Fibroblast of upper back skin (primary cell): ENCODE results near the gene LRMDA.

Experiments used
- DNase-seq: peaks from one replicate; pipeline ENCODE4 v3.0.0-alpha.2; 2013

Gene LRMDA

DNA sequence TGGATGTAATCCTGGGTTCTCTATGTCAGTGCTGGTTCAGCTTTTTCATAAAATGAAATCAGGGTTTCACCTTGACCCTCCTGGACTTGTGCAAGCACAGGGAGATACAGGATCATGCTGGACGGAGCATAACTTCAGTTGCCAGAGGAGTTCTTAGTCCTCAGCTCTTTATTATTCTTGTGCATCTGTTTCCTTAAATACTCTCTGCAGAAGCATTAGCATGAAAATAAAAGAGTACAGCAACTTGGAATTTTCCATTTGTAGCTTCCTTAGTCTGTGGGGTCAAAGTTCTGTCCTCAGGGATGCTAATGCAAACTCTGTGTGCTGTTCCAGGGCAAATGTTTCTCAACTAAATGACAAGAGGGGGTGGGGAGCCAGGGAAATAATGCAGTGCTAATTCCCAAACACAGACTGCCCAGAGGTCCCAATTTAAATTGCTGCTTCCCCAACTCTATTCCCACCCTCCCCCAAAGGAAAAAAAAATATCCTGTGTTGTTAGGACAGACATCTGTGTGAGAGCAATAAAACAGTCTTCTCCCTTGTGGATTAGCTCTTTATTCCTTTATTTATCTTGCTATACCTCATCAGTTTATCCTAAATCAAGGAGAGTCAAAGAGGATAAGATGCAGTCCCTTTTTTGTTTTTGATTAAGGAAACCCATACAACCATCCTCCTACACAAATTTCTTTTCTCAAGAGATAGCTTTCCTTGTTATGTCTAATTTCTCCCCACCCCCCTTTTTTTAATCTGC is 905.0 kb downstream of the LRMDA start:
- DNase-seq = peak; percentile 19

DNA sequence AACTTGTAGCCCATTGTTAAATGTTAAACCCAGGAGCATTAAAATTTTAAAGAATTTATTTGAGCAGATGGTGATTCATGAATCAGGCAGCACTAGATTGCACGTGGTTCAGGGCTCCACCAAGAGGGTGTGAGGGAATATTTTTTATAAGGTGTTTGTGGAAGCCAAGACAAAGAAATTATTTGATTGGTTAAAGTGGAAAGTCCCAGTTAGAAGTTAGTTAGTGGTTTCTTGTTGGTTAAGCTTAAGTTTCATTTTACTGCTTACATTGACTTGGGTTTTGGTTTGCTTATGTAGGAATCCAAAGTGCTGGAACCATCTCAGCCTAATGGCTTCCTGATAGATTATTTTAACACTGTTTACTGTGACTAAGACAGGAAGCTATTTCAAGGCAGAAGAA is 906.2 kb downstream of the LRMDA start:
- peak; percentile 70 for DNase-seq

DNA sequence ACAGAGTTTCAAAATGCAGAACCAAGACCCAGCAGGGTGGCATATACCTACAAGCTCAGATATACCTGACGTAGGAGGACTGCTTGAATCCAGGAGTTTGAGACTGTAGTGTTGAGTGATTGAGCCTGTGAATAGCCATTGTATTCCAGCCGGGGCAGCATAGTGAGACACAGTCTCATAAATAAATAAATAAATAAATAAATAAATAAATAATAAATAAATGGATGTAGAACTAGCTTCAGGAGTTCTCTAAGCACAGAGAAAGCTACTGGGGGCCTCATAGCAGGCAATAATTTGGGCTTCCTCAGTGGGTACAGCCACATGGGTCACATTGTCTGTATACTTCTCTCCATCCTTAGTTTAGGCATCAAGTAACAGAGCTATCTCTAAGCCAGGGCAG is 906.8 kb downstream of the LRMDA start:
- no peak for DNase-seq

DNA sequence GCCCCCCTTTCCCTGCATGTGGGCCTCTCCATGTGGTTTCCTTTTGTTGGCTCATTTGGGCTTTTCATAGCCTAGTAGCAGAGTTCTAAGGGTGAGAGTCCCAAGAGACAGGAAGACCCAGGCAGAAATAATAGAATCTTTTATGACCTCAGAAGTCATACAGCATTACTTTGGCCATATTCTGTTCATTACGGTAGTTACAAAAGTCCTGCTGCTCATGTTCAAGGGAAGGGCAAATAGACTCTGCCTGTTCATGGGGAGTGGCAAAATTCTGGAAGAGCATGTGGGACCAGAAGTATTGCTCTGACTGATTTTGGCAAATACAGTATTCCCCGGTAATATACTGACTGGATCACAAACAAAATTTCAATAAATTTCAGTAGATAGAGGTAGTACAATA is 910.3 kb downstream of the LRMDA start:
- DNase-seq = no peak

DNA sequence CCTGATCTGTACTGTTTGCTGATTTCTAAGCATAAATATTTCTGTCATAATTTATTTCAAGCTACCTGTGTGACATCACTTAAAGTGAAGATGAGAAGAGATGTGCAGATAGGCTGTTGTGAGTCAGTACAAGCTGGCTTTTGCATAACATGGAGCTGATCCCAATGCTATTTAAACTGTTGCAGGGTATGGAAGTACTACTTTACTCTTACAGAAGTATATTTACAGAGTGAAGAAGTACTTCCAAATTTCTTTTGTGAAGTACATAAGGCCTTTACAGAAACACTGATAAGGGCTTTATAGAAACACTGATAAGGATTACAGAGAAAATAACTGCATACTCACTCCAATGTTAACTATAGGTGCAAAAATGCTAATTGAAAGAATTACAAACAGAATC is 911.6 kb downstream of the LRMDA start:
- no peak for DNase-seq

DNA sequence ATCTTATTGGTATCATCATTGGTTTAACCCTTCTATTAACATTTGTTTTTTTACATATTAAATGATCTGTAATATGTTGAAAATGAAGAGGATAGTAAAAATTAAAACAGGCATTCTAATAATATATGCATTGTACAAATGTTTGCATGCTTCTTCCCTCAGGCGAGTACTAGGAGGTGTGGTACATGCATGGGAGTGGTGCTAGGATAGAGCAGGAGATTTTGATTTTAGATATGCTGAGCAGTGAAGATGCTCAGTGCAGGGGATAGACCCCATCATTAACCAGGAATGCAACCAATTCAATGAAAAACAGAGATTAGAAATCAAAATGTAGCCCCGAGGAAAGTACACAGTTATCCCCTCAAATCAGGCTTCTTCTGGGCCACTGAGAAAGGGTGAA is 916.4 kb downstream of the LRMDA start:
- DNase-seq = no peak

DNA sequence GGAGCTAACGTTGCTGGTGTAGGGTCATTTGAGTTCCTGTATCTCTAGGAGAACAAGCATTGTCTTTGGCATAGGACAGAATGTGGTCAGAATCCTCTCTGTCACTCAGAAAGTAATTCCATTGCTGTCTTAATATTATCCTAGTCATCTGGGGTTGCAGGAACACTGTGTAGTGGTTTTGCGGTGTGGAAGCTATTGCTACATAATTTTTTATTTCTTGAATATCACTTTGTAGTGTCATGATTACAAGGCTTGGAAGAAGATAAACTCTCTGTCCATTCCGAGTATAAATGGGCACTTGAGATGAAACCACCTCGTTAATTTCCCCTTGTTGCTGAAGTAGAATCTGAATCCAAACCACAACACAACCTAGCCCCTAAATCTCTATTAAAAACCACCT is 919.2 kb downstream of the LRMDA start:
- peak; percentile 81 for DNase-seq

DNA sequence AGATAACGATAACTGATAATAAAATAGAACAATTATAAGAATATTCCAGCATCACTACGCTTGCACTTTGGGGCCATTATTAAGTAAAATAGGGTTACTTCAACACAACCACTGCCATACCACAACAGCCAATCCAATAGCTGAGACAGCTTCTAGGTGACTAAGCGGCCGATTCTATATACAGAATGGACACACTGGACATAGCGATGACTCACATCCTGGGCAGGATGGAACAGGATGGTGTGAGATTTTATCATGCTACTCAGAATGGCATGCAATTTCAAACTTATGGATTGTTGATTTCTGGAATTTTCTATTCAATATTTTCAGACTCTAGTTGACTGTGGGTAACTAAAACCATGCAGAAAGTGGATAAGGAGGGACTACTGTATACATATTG is 920.9 kb downstream of the LRMDA start:
- peak; percentile 87 for DNase-seq

DNA sequence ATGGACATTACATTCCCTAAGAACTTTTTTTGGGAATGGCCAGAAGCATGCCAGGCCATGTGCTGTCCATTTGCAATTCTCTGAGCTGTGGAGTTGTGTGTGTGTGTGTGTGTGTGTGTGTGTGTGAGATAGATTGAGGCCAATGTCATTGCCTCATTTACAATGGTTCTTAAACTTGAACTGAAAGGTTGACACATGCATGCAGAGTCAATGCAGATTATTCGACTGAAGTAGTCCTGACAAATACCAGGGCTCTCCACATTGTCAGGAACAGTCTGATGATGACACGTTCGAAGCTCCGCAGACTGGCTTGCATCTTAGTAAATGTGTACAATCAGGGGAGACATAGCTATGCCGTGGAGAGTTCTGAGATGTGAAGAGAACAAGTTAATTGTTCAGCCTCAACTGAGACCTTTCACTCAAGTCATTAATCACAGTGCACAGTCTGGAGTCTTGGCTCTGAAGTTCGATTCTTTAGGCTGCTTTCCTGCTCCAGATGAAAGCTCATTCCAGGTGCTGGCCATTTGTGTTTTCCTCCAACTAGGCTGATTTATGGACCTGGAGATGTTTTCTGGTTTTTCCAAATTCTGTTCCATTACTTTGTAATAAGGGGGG is 921.9 kb downstream of the LRMDA start:
- peak; percentile 97 for DNase-seq

DNA sequence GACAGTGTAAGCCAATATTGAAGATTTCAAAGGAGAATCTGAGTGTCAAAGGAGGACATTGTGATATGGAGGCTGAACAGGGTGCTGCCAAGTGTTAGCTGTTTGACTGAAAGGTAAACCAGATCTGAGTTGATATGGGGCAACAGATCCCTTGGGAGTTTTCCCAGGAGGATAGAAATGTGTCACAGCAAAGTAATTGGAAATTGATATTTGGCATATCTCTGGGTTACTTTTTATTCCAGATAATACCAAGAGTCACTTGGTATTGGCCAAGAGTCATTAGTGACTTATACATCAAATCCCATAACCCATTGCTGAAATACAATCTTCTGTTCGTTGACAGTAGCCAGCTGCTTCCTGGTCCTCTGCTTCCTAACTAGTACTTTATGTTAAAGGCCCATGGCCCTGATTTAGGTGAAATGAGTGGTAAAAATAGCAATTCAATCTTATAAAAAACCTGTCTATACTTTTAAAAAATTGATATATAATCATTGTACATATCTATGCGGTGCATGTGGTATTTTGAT is 922.9 kb downstream of the LRMDA start:
- no peak for DNase-seq

DNA sequence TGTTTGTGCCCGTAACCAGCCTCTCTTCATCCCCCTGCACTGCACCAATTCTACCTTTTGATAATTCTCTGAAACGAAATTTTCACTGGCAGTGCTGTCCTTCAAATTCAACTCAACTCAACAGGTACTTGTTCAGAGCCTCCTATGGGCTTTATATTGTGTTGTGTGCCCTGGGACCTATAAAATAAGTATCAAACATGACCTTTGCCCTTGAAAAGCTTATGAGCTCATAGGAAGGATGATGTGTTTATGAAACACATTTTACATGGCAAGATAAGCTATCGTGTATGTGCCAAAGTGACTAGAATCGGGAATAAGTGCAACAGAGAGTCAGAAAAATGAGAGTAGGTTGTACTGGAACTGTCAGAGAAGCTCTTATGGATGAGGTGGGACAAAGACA is 923.5 kb downstream of the LRMDA start:
- DNase-seq = no peak

DNA sequence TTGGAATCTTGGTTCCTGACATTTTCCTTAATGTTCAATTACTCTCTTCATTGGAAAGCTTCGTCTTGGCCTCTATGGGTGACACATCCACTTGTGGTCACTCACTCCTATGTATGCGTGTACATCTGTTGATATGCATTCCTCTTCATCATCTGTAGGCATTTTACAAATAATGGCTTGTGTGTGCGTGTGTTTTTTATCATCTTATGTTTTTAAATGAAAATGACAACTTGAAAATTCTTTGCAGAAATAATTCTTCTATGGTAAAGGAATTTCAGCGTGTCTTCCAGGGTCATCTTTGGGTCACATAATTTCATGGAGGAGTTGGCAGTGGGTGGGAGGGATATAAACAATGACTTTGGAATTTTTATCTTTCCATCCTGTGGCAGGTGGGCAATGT is 925.1 kb downstream of the LRMDA start:
- peak; percentile 77 for DNase-seq

DNA sequence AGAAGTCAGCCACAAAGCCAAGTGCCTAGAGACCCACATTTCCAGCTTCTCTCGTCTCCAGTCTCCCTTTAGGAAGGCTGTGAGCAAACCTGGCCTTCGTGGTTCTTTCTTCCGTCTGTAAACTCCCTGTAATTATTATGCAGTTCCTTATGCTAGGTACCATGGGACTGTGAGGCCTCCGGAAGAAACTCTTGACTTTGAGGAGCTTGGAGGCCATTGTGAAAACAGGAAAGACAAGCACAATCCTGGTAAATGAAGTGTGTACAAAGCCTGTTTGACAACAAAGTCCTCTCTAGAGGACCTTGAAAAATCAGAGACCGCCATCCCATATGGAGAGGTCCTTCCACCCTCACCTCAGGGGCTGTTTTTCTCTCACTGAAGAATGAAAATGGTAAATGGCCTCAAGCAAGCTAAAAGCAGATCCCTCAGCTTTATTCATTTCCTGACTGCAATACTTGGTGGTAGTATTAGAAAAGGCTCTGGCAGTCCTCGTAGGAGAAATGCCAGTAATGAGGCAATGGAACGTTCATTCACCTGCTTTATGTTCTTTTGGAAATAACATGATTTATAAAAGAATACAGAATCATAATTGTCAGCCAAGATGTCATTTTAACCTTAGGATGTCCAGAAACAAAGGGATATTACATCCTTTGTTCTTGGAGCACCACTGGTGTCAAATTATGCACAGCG is 926.4 kb downstream of the LRMDA start:
- no peak for DNase-seq

DNA sequence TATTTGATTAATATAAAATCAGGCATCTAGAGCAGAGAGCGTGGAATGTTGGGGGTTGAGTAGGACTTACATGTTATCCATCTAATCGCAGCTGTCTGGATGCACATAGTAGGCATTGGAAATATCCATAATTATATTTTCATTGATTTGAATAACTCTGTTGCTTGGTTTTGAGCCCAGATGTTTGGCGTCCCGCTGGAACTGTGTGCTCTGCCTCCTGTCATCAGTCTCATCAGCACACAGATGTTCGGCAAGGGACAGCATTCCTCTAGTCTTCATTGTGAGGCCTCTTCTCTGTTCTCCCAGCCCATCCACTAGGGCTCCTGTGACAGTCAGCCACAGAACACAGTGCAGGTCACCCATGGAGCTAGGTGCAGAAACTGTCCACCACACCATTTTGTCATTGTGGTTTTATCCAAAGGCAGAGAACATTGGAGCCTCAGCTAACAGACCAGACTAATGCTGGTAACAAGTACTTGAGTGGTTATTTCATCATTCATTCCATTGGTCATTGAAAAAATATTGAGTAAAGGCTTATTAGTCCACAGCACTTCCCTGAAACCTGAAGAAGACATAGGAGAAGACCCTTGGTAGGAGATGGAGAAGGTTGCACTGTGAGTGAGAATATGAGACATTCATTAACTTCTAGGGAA is 927.4 kb downstream of the LRMDA start:
- DNase-seq = peak; percentile 51

DNA sequence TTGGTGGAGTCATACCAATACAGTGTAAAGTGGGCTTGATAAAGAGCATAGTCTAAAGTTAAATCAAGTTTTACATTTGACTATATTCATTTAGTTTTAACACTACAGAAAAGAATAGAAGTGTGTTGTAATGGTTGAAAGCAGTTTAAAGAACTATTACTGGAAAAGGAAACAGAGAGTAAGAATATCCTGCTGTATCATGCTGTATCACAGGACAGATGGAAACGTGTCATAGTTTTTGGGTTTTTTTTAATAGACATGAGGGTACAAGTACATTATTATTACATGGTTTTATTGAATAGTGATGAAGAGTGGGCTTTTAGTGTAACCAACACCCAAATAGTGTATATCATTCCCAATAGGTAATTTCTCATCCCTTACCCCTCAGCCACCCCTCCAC is 944.3 kb downstream of the LRMDA start:
- no peak for DNase-seq

DNA sequence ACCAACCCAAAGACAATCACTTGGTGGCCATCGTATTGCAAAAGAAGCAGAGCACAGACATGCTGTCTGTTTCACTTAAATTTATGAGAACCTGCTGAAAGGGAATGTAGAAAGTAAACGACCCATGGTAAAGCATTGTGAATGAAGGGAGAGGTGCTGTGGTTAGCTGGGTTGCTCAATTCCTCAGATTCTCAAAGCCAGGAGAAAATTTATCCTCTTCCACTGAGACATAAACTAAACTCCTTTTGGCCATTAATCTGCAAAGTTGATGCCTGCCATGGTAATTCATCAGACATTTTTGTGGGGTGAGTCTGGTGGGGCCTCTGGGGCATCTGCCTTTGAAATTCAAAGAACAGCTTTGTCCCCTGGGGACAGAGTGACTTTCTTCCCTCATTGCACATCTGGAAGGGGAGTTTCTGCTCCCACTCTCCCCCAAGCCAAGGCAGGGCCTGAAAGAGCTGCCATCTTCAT is 951.0 kb downstream of the LRMDA start:
- DNase-seq = peak; percentile 99

DNA sequence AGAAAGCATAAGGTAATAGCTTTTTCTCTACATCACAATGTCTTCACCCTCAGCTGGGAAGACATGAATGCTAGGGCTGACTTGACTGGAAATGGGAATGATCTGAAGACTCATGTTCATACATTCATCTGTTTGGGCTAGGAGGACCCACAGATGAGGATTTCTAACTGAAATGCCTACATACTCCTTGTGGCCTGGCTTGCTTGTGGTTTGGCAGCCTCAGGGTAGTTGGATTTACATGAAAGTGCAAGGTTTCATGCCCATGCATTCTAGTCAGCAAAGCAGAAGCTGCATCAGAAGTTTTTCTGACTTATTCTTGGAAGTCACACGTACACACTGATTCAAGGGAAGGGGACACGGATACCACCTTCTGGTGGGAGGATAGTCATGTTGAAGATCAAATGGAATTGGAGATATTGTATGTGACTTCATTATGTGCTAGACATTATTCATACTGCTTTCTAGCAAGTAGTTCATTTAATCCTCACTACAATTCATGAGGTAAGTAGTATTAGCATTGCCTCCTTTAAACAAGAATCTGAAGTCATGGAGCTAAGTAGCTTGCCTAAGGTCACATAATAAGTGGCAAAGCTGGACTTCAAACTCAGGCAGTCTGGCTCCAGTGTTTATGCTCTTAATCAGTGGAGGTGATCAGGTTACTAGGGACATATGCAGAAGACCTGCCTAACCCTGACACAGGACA is 957.0 kb downstream of the LRMDA start:
- peak; percentile 71 for DNase-seq

DNA sequence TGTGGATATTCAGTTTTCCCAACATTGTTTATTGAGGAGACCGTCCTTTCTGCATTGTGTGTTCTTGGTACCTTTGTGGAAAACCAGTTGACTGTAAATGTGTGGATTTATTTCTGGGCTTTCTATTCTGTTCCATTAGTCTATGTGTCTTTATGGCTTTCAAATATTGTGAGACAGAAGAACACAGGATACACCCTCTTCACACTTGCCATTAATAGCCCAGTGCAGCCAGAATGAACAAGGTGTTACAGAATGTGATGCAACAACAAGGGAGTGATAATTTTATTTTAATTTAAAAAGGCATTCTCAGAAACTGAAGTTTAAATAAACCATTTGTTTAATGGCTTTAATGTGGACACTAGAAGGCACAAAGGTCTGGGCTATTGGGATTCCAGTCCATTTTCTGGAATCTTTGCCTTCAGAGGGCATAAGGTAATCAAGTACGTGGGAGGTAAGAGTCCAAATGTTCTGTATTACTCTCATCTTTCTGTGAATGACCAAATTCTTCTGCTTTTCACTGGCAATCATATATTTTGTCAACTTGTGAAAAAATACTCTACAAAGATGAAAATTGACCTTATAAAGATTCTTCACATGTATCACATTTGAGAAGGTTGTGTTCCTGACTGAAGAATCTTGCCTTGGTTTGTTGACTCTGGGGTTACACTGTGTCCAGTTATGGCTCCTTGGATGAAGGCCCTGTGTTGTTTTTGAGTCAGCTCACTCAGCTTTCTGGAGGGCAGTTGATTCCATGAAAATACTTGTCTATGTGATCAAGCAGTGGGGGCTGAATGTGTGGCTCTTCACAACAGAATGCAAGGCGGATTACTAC is 962.7 kb downstream of the LRMDA start:
- DNase-seq = no peak

DNA sequence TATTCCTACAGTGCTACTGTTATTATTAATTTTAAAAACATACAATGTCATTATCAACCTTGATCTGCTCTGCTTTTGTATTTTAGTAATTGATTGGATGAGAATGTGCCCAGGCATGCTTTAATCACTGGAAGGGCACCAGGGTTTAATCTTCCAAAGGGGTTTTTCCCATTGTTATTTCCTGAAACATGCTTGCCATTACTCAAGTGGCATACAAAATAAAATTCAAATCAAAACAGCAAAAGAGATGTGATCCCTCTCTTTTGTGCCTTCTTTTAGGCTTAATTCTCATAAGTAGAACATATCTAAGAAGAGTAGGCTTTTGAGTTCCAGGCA is 963.3 kb downstream of the LRMDA start:
- no peak for DNase-seq

DNA sequence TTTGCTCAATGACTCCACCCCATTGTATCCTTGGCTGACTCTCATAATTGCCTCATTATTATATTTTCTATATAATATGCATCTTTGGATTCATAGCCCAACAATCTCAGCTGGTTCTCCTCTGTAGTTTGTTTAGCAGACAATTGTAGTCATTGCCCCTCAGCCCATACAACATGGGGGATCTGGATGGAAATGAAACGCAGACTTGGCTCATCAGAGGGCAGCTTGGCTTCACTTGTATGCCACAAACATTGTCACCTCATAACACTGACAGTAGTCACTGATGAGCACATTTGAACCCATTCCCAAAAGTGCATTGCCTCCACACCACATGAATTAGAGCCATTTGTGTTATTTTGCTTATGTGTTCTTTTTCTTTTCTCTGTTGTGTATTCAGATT is 963.8 kb downstream of the LRMDA start:
- no peak for DNase-seq

DNA sequence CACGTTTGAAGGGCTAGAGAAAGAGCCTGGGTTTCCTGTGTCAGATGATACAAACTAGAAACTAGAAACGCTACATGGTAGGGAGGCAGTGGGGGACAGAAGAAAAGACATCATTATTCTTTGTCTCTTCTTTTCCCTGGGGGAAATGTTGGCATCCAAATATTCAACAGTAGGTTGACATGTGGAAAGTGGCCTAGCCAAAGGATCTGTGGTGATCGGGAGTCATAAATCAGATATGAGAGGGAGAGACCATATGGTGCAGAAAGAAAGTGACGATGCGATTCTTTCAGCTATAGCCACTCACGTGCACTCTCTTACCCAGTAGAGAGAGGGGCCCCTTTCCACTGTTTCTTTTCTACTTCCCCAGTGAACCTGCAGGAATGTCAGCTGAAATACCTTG is 964.7 kb downstream of the LRMDA start:
- DNase-seq = peak; percentile 75
